Osteocyte (in vitro differentiated cells): ENCODE results near the gene PKDREJ. TPM values are rescaled to one million over a fixed set of nuclear protein-coding genes. Genes with fewer than 3 reads are reported as not detected.

Source experiments
- DNase-seq: peaks from one replicate; pipeline ENCODE4 v3.0.0; 2021; ENCODE audit warnings: mixed read lengths; ENCODE audit not compliant: unreplicated experiment; ENCODE audit errors: extremely low spot score
- H3K27ac Mint-ChIP-seq: one replicate; pipeline ENCODE4 v1.8.0; 2021; ENCODE audit warnings: mild to moderate bottlenecking, mixed read lengths; ENCODE audit not compliant: unreplicated experiment
- H3K27me3 Mint-ChIP-seq: one replicate; pipeline ENCODE4 v1.8.0; 2021; ENCODE audit warnings: mixed read lengths; ENCODE audit not compliant: unreplicated experiment
- H3K36me3 Mint-ChIP-seq: one replicate; pipeline ENCODE4 v1.8.0; 2021; ENCODE audit warnings: mixed read lengths; ENCODE audit not compliant: unreplicated experiment
- H3K4me1 Mint-ChIP-seq: one replicate; pipeline ENCODE4 v1.8.0; 2021; ENCODE audit warnings: mixed read lengths; ENCODE audit not compliant: unreplicated experiment
- H3K4me3 Mint-ChIP-seq: one replicate; pipeline ENCODE4 v1.8.0; 2021; ENCODE audit warnings: mild to moderate bottlenecking, moderate library complexity, mixed read lengths; ENCODE audit not compliant: unreplicated experiment
- H3K9me3 Mint-ChIP-seq: one replicate; pipeline ENCODE4 v1.8.0; 2021; ENCODE audit warnings: mixed read lengths; ENCODE audit not compliant: unreplicated experiment
- CTCF ChIP-seq: fragments of 200-600 bp; sonication (generic); IDR thresholded peaks from 2 replicates; pipeline ENCODE4 v1.5.0; 2021; ENCODE audit warnings: antibody characterized with exemption, mild to moderate bottlenecking, moderate library complexity
- total RNA-seq: library from RNA; stranded (reverse); gene quantifications from 2 replicates; pipeline ENCODE4 v1.2.1, GENCODE V29; 2021

Gene PKDREJ
- total RNA-seq, 1 donor from 2014 or later: not detected

- Mint-ChIP-seq H3K4me1 (no peaks in the 10 kb centered on the region), H3K27me3 (no peaks in the 10 kb centered on the region), H3K9me3 (no peaks in the 10 kb centered on the region), H3K27ac (no peak overlapping the region), H3K36me3 (peaks cover 33% of the 10 kb centered on the region), H3K4me3 (no peak overlapping the region)
- DNase-seq: no peak
- no peak for TF ChIP-seq CTCF
Measured at GRCh38 chr22:46224044-46224897, 38.9 kb downstream of the PKDREJ start.

GRCh38 chr22:46220921-46221320, 42.2 kb downstream of the PKDREJ start:
- Mint-ChIP-seq H3K36me3 (peaks cover 47% of the 10 kb centered on the region), H3K4me3 (no peak overlapping the region), H3K9me3 (no peaks in the 10 kb centered on the region), H3K27ac (no peak overlapping the region), H3K27me3 (no peaks in the 10 kb centered on the region), H3K4me1 (no peaks in the 10 kb centered on the region)
- TF ChIP-seq CTCF: no peak
- DNase-seq: no peak

- no peak overlapping the region for H3K4me3 Mint-ChIP-seq
- H3K9me3 Mint-ChIP-seq: no peaks in the 10 kb centered on the region
- DNase-seq: no peak
Measured at GRCh38 chr22:46219636-46220035, 43.5 kb downstream of the PKDREJ start.

GRCh38 chr22:46214616-46215015, 48.5 kb downstream of the PKDREJ start:
- no peak for DNase-seq
- Mint-ChIP-seq H3K27me3 (no peaks in the 10 kb centered on the region), H3K36me3 (peaks cover 62% of the 10 kb centered on the region), H3K27ac (no peak overlapping the region), H3K4me1 (no peaks in the 10 kb centered on the region), H3K9me3 (peaks cover 6% of the 10 kb centered on the region), H3K4me3 (no peak overlapping the region)
- TF ChIP-seq CTCF: no peak

More at GRCh38 chr22:46219636-46220035, 43.5 kb downstream of the PKDREJ start:
- no peak overlapping the region for H3K27ac Mint-ChIP-seq
- H3K36me3 Mint-ChIP-seq: peaks cover 51% of the 10 kb centered on the region
- TF ChIP-seq CTCF: no peak
- no peaks in the 10 kb centered on the region for H3K4me1 Mint-ChIP-seq
- no peaks in the 10 kb centered on the region for H3K27me3 Mint-ChIP-seq

- Mint-ChIP-seq H3K36me3 (peaks cover 62% of the 10 kb centered on the region), H3K4me3 (no peak overlapping the region)
- no peak for TF ChIP-seq CTCF
Measured at GRCh38 chr22:46214149-46214548, 49.0 kb downstream of the PKDREJ start.

More at GRCh38 chr22:46214149-46214548, 49.0 kb downstream of the PKDREJ start:
- peaks cover 7% of the 10 kb centered on the region for H3K9me3 Mint-ChIP-seq
- H3K4me1 Mint-ChIP-seq: no peaks in the 10 kb centered on the region
- DNase-seq: no peak
- no peaks in the 10 kb centered on the region for H3K27me3 Mint-ChIP-seq
- H3K27ac Mint-ChIP-seq: no peak overlapping the region
